WTC11 (cell line): ENCODE measurements around the gene OR2AE1. TPM values are rescaled to one million over a fixed set of nuclear protein-coding genes. Genes with fewer than 3 reads are reported as not detected.

Experiments
- ATAC-seq: fragments of 200-7000 bp; cut with Tn5 transposase; 2 replicates; pipeline ENCODE4 v1.10.0; 2021; ENCODE audit warnings: mild to moderate bottlenecking, moderate library complexity
- CTCF ChIA-PET: fragments of 300-600 bp; sonication (Branson Sonifier 250); formaldehyde crosslinking; loops from one replicate; lab custom pipeline; 2021; ENCODE audit warnings: antibody characterized with exemption; lab: Charles Lee
- POLR2A ChIA-PET: fragments of 350-600 bp; sonication (Branson Sonifier 250); formaldehyde crosslinking; loops from one replicate; lab custom pipeline; 2021; ENCODE audit warnings: antibody characterized with exemption; lab: Charles Lee
- DNase-seq: peaks from one replicate; pipeline ENCODE4 v3.0.0; 2021; ENCODE audit warnings: low spot score
- H3K27ac Mint-ChIP-seq: 2 replicates; pipeline ENCODE4 v1.8.0; 2021; ENCODE audit warnings: mixed read lengths
- H3K27me3 Mint-ChIP-seq: 2 replicates; pipeline ENCODE4 v1.8.0; 2021; ENCODE audit warnings: low read depth, mild to moderate bottlenecking, moderate library complexity, mixed read lengths
- H3K36me3 Mint-ChIP-seq: 2 replicates; pipeline ENCODE4 v1.8.0; 2021; ENCODE audit warnings: mixed read lengths
- H3K4me1 Mint-ChIP-seq: 2 replicates; pipeline ENCODE4 v1.8.0; 2022; ENCODE audit warnings: mixed read lengths
- H3K4me3 Mint-ChIP-seq: 2 replicates; pipeline ENCODE4 v1.8.0; 2021; ENCODE audit warnings: mild to moderate bottlenecking, moderate library complexity, mixed read lengths
- H3K9me3 Mint-ChIP-seq: 2 replicates; pipeline ENCODE4 v1.8.0; 2021; ENCODE audit warnings: mixed read lengths
- ARID4B ChIP-seq: sonication (generic); formaldehyde crosslinking; IDR thresholded peaks from 2 replicates; pipeline ENCODE4 v1.8.0; 2023; ENCODE audit warnings: missing genetic modification reagents, mild to moderate bottlenecking, borderline replicate concordance
- ATF2 ChIP-seq: sonication (generic); formaldehyde crosslinking; IDR thresholded peaks from 2 replicates; pipeline ENCODE4 v1.8.1; 2022; ENCODE audit warnings: low read depth, missing genetic modification reagents, borderline replicate concordance
- CREB1 ChIP-seq: sonication (generic); formaldehyde crosslinking; IDR thresholded peaks from 2 replicates; pipeline ENCODE4 v1.8.0; 2023; ENCODE audit warnings: mild to moderate bottlenecking, missing genetic modification reagents
- ESRRA ChIP-seq: sonication (generic); formaldehyde crosslinking; IDR thresholded peaks from 2 replicates; pipeline ENCODE4 v1.8.1; 2022; ENCODE audit warnings: mild to moderate bottlenecking, missing genetic modification reagents, borderline replicate concordance
- ETV6 ChIP-seq: sonication (generic); formaldehyde crosslinking; IDR thresholded peaks from 2 replicates; pipeline ENCODE4 v1.8.1; 2022; ENCODE audit warnings: mild to moderate bottlenecking, missing genetic modification reagents
- GABPB1 ChIP-seq: sonication (generic); formaldehyde crosslinking; IDR thresholded peaks from 2 replicates; pipeline ENCODE4 v1.8.1; 2023; ENCODE audit warnings: mild to moderate bottlenecking, missing genetic modification reagents
- NFATC4 ChIP-seq: fragments of 250-450 bp; sonication (Bioruptor Pico); IDR thresholded peaks from 2 replicates; pipeline ENCODE4 v1.9.0; 2021; ENCODE audit warnings: mild to moderate bottlenecking
- NFE2L1 ChIP-seq: sonication (generic); formaldehyde crosslinking; IDR thresholded peaks from 2 replicates; pipeline ENCODE4 v1.8.1; 2023; ENCODE audit warnings: missing genetic modification reagents
- NR2C2 ChIP-seq: sonication (generic); formaldehyde crosslinking; IDR thresholded peaks from 2 replicates; pipeline ENCODE4 v1.8.0; 2022; ENCODE audit warnings: mild to moderate bottlenecking, missing genetic modification reagents
- SMAD4 ChIP-seq: sonication (generic); formaldehyde crosslinking; IDR thresholded peaks from 2 replicates; pipeline ENCODE4 v1.8.0; 2022; ENCODE audit warnings: mild to moderate bottlenecking, missing genetic modification reagents
- SP1 ChIP-seq: sonication (generic); formaldehyde crosslinking; conservative IDR thresholded peaks from 2 replicates; pipeline ENCODE4 v1.8.1; 2022; ENCODE audit warnings: missing genetic modification reagents
- TP53 ChIP-seq: sonication (generic); formaldehyde crosslinking; IDR thresholded peaks from 2 replicates; pipeline ENCODE4 v1.8.1; 2023; ENCODE audit warnings: mild to moderate bottlenecking, missing genetic modification reagents
- ZBTB43 ChIP-seq: sonication (generic); formaldehyde crosslinking; IDR thresholded peaks from 2 replicates; pipeline ENCODE4 v1.8.1; 2023; ENCODE audit warnings: mild to moderate bottlenecking, missing genetic modification reagents
- ZMAT4 ChIP-seq: fragments of 250-450 bp; sonication (Bioruptor Pico); IDR thresholded peaks from 2 replicates; pipeline ENCODE4 v1.9.0; 2021; ENCODE audit warnings: mild to moderate bottlenecking
- ZNF121 ChIP-seq: sonication (generic); formaldehyde crosslinking; IDR thresholded peaks from 2 replicates; pipeline ENCODE4 v1.8.0; 2023; ENCODE audit warnings: missing genetic modification reagents
- ZNF232 ChIP-seq: sonication (generic); formaldehyde crosslinking; IDR thresholded peaks from 2 replicates; pipeline ENCODE4 v1.8.0; 2022; ENCODE audit warnings: mild to moderate bottlenecking, missing genetic modification reagents
- ZNF396 ChIP-seq: fragments of 250-450 bp; sonication (Bioruptor Pico); IDR thresholded peaks from 2 replicates; pipeline ENCODE4 v1.8.0; 2021; ENCODE audit warnings: mild to moderate bottlenecking, moderate library complexity, borderline replicate concordance
- ZNF671 ChIP-seq: fragments of 250-450 bp; sonication (Bioruptor Pico); IDR thresholded peaks from 2 replicates; pipeline ENCODE4 v1.8.0; 2021; ENCODE audit warnings: mild to moderate bottlenecking
- total RNA-seq: library from RNA; stranded (reverse); gene quantifications from 3 replicates; pipeline ENCODE4 v1.2.3, GENCODE V29; 2021
- TF ChIP-seq, protein P1 (sequence below): sonication (generic); formaldehyde crosslinking; IDR thresholded peaks from 2 replicates; pipeline ENCODE4 v1.8.1; 2023; ENCODE audit warnings: mild to moderate bottlenecking, moderate library complexity, missing genetic modification reagents

Gene OR2AE1
- total RNA-seq, 1 experiment from 2014 or later, result 0.15 TPM

GRCh38 chr7:99848420-99849216 lies 28.2 kb downstream of the OR2AE1 start (continued):
- TF ChIP-seq NR2C2 (CRISPR knock-in tag), result no peak
- TF ChIP-seq CREB1 (CRISPR knock-in tag), result no peak

GRCh38 chr7:99844328-99844727 lies 32.5 kb downstream of the OR2AE1 start:
- peaks cover 51% of the 10 kb centered on the region for H3K4me1 Mint-ChIP-seq
- H3K4me3 Mint-ChIP-seq, result no peak overlapping the region
- TF ChIP-seq ARID4B (CRISPR knock-in tag) (no peak), SP1 (CRISPR knock-in tag) (no peak), GABPB1 (CRISPR knock-in tag) (no peak), ETV6 (CRISPR knock-in tag) (no peak), NFATC4 (CRISPR knock-in tag) (no peak), ESRRA (CRISPR knock-in tag) (no peak), ZMAT4 (CRISPR knock-in tag) (no peak), NR2C2 (CRISPR knock-in tag) (no peak), ZNF671 (CRISPR knock-in tag) (no peak), ZNF121 (CRISPR knock-in tag) (no peak), ZBTB43 (CRISPR knock-in tag) (no peak), SMAD4 (no peak), ZNF396 (CRISPR knock-in tag) (no peak), ZNF232 (no peak), ATF2 (no peak), TP53 (CRISPR knock-in tag) (no peak), NFE2L1 (no peak)
- TF ChIP-seq, protein P1, sequence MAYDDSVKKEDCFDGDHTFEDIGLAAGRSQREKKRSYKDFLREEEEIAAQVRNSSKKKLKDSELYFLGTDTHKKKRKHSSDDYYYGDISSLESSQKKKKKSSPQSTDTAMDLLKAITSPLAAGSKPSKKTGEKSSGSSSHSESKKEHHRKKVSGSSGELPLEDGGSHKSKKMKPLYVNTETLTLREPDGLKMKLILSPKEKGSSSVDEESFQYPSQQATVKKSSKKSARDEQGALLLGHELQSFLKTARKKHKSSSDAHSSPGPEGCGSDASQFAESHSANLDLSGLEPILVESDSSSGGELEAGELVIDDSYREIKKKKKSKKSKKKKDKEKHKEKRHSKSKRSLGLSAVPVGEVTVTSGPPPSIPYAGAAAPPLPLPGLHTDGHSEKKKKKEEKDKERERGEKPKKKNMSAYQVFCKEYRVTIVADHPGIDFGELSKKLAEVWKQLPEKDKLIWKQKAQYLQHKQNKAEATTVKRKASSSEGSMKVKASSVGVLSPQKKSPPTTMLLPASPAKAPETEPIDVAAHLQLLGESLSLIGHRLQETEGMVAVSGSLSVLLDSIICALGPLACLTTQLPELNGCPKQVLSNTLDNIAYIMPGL, result no peak
- H3K36me3 Mint-ChIP-seq, result no peaks in the 10 kb centered on the region
- DNase-seq, result no peak
- ATAC-seq, result no peak
- ChIA-PET POLR2A (no interaction called here), CTCF (no interaction called here)
- H3K27ac Mint-ChIP-seq, result no peak overlapping the region
- no peaks in the 10 kb centered on the region for H3K27me3 Mint-ChIP-seq
- no peaks in the 10 kb centered on the region for H3K9me3 Mint-ChIP-seq
